ENCODE results near the gene XPO5. TPM values are rescaled to one million over a fixed set of nuclear protein-coding genes. Genes with fewer than 3 reads are reported as not detected.
A peak's percentile ranks its signal among the peaks of the same experiment; 100 is the strongest.

The XPO5 gene
- total RNA-seq, 2 donors from 2014 or later, result 13.3 to 19.9 TPM

- ATAC-seq (no peak), DNase-seq (no peak)
- intact Hi-C loops (cut with DNase I), result loop anchor here in 1 of 2 donors (10.0 kb wide), 1 partner anchor 226 kb away; no protein-coding TSS in a partner anchor
These were observed 85.3 kb downstream of the XPO5 start for GRCh38 chr6:43490523-43490939.

GRCh38 chr6:43489277-43490072 is 86.4 kb downstream of the XPO5 start:
- ATAC-seq, result peak in 1 of 2 donors; percentile 25
- no peak for DNase-seq
- intact Hi-C loops (cut with DNase I), result loop anchor here in 1 of 2 donors (10.0 kb wide), 1 partner anchor 225 kb away; no protein-coding TSS in a partner anchor

GRCh38 chr6:43488667-43489276 is 87.1 kb downstream of the XPO5 start:
- no peak for DNase-seq
- no peak for ATAC-seq
- intact Hi-C loops (cut with DNase I), result no loop called here

- ATAC-seq, result no peak
- intact Hi-C loops (cut with DNase I), result no loop called here
- DNase-seq, result no peak
These were observed 94.1 kb downstream of the XPO5 start for GRCh38 chr6:43481591-43482236.

GRCh38 chr6:43481075-43481474 is 94.8 kb downstream of the XPO5 start:
- no peak for ATAC-seq
- intact Hi-C loops (cut with DNase I), result no loop called here

GRCh38 chr6:43478008-43478372 is 97.8 kb downstream of the XPO5 start:
- no peak for ATAC-seq
- no peak for DNase-seq
- intact Hi-C loops (cut with DNase I), result no loop called here

More at GRCh38 chr6:43481075-43481474, 94.8 kb downstream of the XPO5 start:
- no peak for DNase-seq

GRCh38 chr6:43477235-43478007 is 98.4 kb downstream of the XPO5 start, which contains the start of gene TJAP1:
Gene TJAP1 (plus strand): TSS chr6:43477570. CDS start chr6:43499002, 21,432 bp downstream.
- intact Hi-C loops (cut with DNase I), result no loop called here
- ATAC-seq, result peak; percentile 100
- DNase-seq, result peak; percentile 94

- DNase-seq, result no peak
- intact Hi-C loops (cut with DNase I), result no loop called here
- ATAC-seq, result no peak
These were observed 99.1 kb downstream of the XPO5 start for GRCh38 chr6:43476746-43477145.

- intact Hi-C loops (cut with DNase I), result no loop called here
- no peak for ATAC-seq
- DNase-seq, result no peak
These were observed 100.3 kb downstream of the XPO5 start for GRCh38 chr6:43475516-43475915.

GRCh38 chr6:43472515-43472914 is 103.3 kb downstream of the XPO5 start:
- intact Hi-C loops (cut with DNase I), result no loop called here

More at GRCh38 chr6:43472515-43472914, 103.3 kb downstream of the XPO5 start:
- DNase-seq, result no peak
- no peak for ATAC-seq

Other genes starting within 250 kb of the XPO5 start
- 10 to 100 TPM in 1 of 2 donors, 1 to 10 TPM in 1; 9.8 to 10.0 TPM for gene ZNF318, start 206.4 kb downstream of the XPO5 start, total RNA-seq
- gene ABCC10, start 148.5 kb downstream of the XPO5 start, total RNA-seq, result 10 to 100 TPM; 12.5 to 13.7 TPM
- gene DLK2, start 120.5 kb downstream of the XPO5 start, total RNA-seq, result under 1 TPM in 1 of 2 donors, not detected in 1; 0.68 TPM
- 10 to 100 TPM; 17.4 to 18.3 TPM for gene TJAP1, start 98.5 kb downstream of the XPO5 start, total RNA-seq
- gene LRRC73, start 65.7 kb downstream of the XPO5 start, total RNA-seq, result 1 to 10 TPM in 1 of 2 donors, under 1 TPM in 1; 0.50 to 1.2 TPM
- gene YIPF3, start 59.1 kb downstream of the XPO5 start, total RNA-seq, result 10 to 100 TPM; 64.4 to 73.5 TPM
- 10 to 100 TPM; 17.8 to 28.3 TPM for gene POLR1C, start 58.9 kb downstream of the XPO5 start, total RNA-seq
- 1 to 10 TPM; 7.0 to 8.1 TPM for gene POLH, start 147 bp upstream of the XPO5 start, total RNA-seq
- gene GTPBP2, start 53.2 kb upstream of the XPO5 start, total RNA-seq, result 10 to 100 TPM; 24.2 to 31.9 TPM
- gene MAD2L1BP, start 59.8 kb upstream of the XPO5 start, total RNA-seq, result 10 to 100 TPM; 21.4 to 32.3 TPM
- under 1 TPM; 0.21 to 0.24 TPM for gene RSPH9, start 69.0 kb upstream of the XPO5 start, total RNA-seq
- gene MRPS18A, start 111.8 kb upstream of the XPO5 start, total RNA-seq, result 10 to 100 TPM; 34.8 to 36.5 TPM
- gene VEGFA, start 194.2 kb upstream of the XPO5 start, total RNA-seq, result 100 to 1,000 TPM; 168 to 212 TPM

Measured in left cardiac atrium (tissue), 4 donors.